ENCODE results near the gene TBC1D22A. TPM values are rescaled to one million over a fixed set of nuclear protein-coding genes. Genes with fewer than 3 reads are reported as not detected.

The TBC1D22A gene
- total RNA-seq, 1 donor from 2014 or later: 6.8 TPM

DNA sequence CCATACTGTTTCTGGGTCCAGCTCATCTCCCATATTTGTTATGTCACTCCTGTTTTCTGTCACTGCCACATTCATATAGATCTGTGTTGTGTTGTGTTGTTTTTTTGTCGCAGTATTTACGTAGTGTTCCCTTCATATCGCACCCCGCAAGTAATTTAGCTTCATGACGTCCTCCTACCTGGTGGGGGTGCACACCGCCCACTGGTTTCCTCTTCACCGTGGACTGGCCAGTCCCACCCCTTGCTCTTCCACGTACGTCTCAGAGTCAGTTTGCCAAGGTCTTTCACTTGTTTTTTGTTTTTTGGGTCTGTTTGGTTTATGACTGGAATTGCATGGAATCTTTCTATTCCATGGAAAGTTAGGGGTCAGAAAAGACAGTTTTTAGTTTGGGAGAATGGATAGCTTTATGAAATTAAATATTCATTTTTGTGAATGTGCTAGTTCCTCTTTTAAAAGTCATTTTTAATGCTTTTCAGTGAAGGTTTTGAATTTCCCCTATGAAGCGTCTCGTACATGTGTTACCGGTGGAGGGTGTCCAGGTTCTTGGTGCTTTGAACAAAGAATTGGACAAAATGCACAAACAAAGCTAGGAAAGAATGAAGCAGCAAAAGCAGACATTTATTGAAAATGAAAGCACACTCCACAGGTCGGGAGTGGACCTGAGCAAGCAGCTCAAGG lies 134.3 kb downstream of the TBC1D22A start:
- Histone ChIP-seq H3K4me3 (ENCODE audit: low read length in 3 of 3) (no peak overlapping the region), H3K27ac (ENCODE audit: low read depth, low read length) (no peak overlapping the region), H3K27me3 (ENCODE audit: control insufficient read depth in 3 of 3, insufficient read depth in 3 of 3, low read length in 3 of 3) (no peaks in the 10 kb centered on the region), H3K36me3 (ENCODE audit: control insufficient read depth in 3 of 3, insufficient read depth in 3 of 3, low read length in 3 of 3) (peaks cover 3 to 7% (median 4%) of the 10 kb centered on the region in 3 donors), H3K4me1 (ENCODE audit: control insufficient read depth in 3 of 3, insufficient read depth in 3 of 3, low read length in 3 of 3) (peaks cover 3 to 13% (median 5%) of the 10 kb centered on the region in 3 donors), H3K9me3 (ENCODE audit: control insufficient read depth in 3 of 3, low read length in 3 of 3) (no peaks in the 10 kb centered on the region), H3K9ac (ENCODE audit: low read depth in 1 of 3, low read length in 3 of 3) (no peak overlapping the region)

DNA sequence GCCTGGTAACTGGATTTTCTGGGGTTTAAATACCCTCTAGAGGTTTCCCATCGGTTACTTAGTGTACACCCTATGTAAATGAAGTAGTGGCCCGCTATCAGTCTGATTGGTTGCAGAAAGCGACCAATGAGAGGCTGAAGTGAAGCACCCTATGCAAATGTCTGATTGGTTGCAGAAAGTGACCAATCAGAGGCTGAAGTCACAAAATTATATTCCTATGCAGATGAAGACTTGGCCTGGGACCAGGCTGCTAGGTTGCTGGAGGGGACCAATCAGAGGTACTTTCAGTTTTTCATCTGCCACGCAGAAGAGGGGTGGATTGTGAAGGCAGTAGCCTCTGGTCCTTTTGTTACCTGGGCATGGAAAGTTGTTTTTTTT lies 134.8 kb downstream of the TBC1D22A start:
- H3K27me3 ChIP-seq (ENCODE audit: control insufficient read depth in 3 of 3, insufficient read depth in 3 of 3, low read length in 3 of 3): no peaks in the 10 kb centered on the region
- H3K27ac ChIP-seq (ENCODE audit: low read depth, low read length): no peak overlapping the region
- H3K4me1 ChIP-seq (ENCODE audit: control insufficient read depth in 3 of 3, insufficient read depth in 3 of 3, low read length in 3 of 3): peaks cover 3 to 13% (median 5%) of the 10 kb centered on the region in 3 donors
- H3K36me3 ChIP-seq (ENCODE audit: control insufficient read depth in 3 of 3, insufficient read depth in 3 of 3, low read length in 3 of 3): peaks cover 3 to 7% (median 4%) of the 10 kb centered on the region in 3 donors
- no peak overlapping the region for H3K9ac ChIP-seq (ENCODE audit: low read depth in 1 of 3, low read length in 3 of 3)
- H3K4me3 ChIP-seq (ENCODE audit: low read length in 3 of 3): no peak overlapping the region
- H3K9me3 ChIP-seq (ENCODE audit: control insufficient read depth in 3 of 3, low read length in 3 of 3): no peaks in the 10 kb centered on the region

DNA sequence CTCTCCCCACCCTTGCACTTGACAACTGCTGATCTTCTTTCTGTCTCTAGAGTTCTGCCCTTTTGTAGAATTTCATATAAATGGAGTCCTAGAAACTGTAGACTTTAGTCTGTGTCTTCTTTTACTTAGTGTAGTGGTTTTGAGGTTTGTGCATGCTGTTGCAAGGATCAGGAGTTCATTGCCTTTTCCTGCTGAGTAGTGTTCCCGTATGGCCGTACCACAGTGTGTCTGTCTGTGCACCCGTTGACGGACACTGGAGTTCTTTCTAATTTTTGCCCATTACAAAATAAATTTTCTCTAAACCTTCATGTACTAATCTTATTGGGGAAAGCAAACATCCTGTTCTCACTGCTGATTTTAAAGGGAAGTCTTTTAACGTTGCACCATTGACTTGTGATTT lies 138.1 kb downstream of the TBC1D22A start:
- Histone ChIP-seq H3K36me3 (ENCODE audit: control insufficient read depth in 3 of 3, insufficient read depth in 3 of 3, low read length in 3 of 3) (peaks cover 0 to 6% (median 0%) of the 10 kb centered on the region in 3 donors), H3K4me3 (ENCODE audit: low read length in 3 of 3) (no peak overlapping the region), H3K9ac (ENCODE audit: low read depth in 1 of 3, low read length in 3 of 3) (no peak overlapping the region), H3K9me3 (ENCODE audit: control insufficient read depth in 3 of 3, low read length in 3 of 3) (no peaks in the 10 kb centered on the region), H3K27ac (ENCODE audit: low read depth, low read length) (no peak overlapping the region), H3K4me1 (ENCODE audit: control insufficient read depth in 3 of 3, insufficient read depth in 3 of 3, low read length in 3 of 3) (peaks cover 0 to 2% (median 0%) of the 10 kb centered on the region in 3 donors), H3K27me3 (ENCODE audit: control insufficient read depth in 3 of 3, insufficient read depth in 3 of 3, low read length in 3 of 3) (no peaks in the 10 kb centered on the region)

DNA sequence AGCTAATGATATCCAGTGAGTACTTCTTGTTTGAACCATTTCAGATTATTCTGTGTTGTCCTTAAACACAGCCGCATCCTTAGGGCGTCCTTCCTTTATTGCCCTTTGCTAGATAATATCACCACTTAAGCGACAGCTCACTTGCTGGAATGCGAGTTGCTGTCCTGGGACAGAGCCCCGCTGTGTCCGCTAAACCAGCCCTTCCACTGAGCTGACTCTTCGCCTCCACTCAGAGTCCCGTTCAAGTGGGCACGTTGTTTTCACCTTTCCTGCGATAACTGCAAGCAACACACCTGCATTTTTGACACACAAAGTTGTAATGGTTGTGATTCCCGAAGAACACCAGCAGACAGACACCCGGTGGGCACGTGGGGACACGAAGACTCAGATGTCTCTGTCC lies 140.0 kb downstream of the TBC1D22A start:
- H3K9ac ChIP-seq (ENCODE audit: low read depth in 1 of 3, low read length in 3 of 3): no peak overlapping the region
- no peak overlapping the region for H3K27ac ChIP-seq (ENCODE audit: low read depth, low read length)
- peaks cover 0 to 2% (median 0%) of the 10 kb centered on the region in 3 donors for H3K4me1 ChIP-seq (ENCODE audit: control insufficient read depth in 3 of 3, insufficient read depth in 3 of 3, low read length in 3 of 3)
- no peak overlapping the region for H3K4me3 ChIP-seq (ENCODE audit: low read length in 3 of 3)
- H3K27me3 ChIP-seq (ENCODE audit: control insufficient read depth in 3 of 3, insufficient read depth in 3 of 3, low read length in 3 of 3): no peaks in the 10 kb centered on the region
- no peaks in the 10 kb centered on the region for H3K9me3 ChIP-seq (ENCODE audit: control insufficient read depth in 3 of 3, low read length in 3 of 3)
- H3K36me3 ChIP-seq (ENCODE audit: control insufficient read depth in 3 of 3, insufficient read depth in 3 of 3, low read length in 3 of 3): peaks cover 0 to 4% (median under 1%) of the 10 kb centered on the region in 3 donors

DNA sequence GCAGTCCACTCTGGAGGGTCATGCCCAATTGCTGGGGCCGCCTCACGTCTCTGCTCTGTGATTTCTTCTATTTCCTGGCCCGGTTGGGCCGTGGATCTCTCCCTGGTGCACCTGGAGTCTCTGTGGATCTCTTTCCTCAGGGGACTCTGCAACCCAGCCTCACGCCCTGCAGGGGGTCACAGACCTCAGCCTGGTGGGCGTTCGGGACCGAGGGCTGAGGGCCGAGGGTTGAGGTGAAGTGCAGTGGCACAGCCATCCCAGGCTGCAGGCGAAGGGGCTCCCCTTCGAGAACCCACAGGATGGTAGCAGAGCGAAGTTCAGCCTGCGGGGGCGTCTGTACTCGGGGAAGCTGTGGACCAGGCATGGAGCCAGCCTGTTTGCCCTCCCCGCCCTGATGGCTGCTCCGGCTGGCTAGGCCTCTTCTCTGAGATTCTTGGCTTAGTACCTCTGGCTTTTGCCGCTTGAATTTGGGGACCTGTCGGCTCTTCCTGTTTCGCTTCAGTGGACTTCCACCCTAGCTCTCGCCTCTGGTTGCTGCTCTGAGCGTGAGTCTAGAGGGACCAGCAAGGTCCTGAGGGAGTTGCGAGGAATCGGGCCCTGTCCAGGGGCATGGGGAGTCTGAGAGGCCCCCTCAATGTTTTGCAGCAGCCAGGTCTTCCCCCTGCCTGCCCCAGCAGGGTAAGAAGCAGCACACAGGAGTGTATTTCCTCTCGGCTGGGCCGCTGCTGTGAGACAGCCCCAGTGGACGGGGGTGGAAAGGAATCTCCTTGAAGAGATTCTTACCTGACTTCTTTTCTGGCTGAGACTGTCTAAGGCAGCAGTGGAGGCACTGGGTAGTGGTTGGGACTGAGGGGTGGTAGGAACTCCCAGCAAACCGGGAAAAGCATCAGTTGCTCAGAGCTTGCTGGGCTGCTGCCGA lies 140.8 kb downstream of the TBC1D22A start:
- Histone ChIP-seq H3K4me1 (ENCODE audit: control insufficient read depth in 3 of 3, insufficient read depth in 3 of 3, low read length in 3 of 3) (peaks cover 0 to 2% (median 0%) of the 10 kb centered on the region in 3 donors), H3K4me3 (ENCODE audit: low read length in 3 of 3) (no peak overlapping the region), H3K27ac (ENCODE audit: low read depth, low read length) (no peak overlapping the region), H3K27me3 (ENCODE audit: control insufficient read depth in 3 of 3, insufficient read depth in 3 of 3, low read length in 3 of 3) (no peaks in the 10 kb centered on the region), H3K9ac (ENCODE audit: low read depth in 1 of 3, low read length in 3 of 3) (no peak overlapping the region), H3K36me3 (ENCODE audit: control insufficient read depth in 3 of 3, insufficient read depth in 3 of 3, low read length in 3 of 3) (peaks cover 0 to 4% (median 4%) of the 10 kb centered on the region in 3 donors), H3K9me3 (ENCODE audit: control insufficient read depth in 3 of 3, low read length in 3 of 3) (no peaks in the 10 kb centered on the region)

DNA sequence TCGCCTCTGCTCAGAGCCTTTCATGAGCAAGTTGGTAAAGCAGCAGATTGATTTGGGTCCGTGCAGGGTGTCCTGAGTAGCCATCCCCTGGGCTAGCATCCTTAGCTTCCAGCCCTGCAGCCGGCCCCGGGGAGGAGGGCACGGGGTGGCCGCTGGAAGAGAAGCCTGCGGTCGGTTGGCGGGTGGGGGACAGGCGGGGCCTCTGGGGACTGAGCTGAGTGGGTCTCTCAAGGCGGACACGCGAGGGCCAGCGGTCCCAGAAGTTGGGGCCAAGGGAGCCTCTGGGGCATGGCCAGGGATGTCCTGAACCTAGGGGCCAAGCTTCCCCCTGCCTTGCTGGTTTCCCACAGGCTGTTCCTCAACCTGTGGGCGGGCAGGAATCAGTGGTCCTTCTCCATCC lies 143.0 kb downstream of the TBC1D22A start:
- H3K4me3 ChIP-seq (ENCODE audit: low read length in 3 of 3): no peak overlapping the region
- no peak overlapping the region for H3K27ac ChIP-seq (ENCODE audit: low read depth, low read length)
- H3K9me3 ChIP-seq (ENCODE audit: control insufficient read depth in 3 of 3, low read length in 3 of 3): no peaks in the 10 kb centered on the region
- peaks cover 0 to 4% (median 4%) of the 10 kb centered on the region in 3 donors for H3K36me3 ChIP-seq (ENCODE audit: control insufficient read depth in 3 of 3, insufficient read depth in 3 of 3, low read length in 3 of 3)
- no peak overlapping the region for H3K9ac ChIP-seq (ENCODE audit: low read depth in 1 of 3, low read length in 3 of 3)
- peaks cover 0 to 2% (median 0%) of the 10 kb centered on the region in 3 donors for H3K4me1 ChIP-seq (ENCODE audit: control insufficient read depth in 3 of 3, insufficient read depth in 3 of 3, low read length in 3 of 3)
- H3K27me3 ChIP-seq (ENCODE audit: control insufficient read depth in 3 of 3, insufficient read depth in 3 of 3, low read length in 3 of 3): no peaks in the 10 kb centered on the region

DNA sequence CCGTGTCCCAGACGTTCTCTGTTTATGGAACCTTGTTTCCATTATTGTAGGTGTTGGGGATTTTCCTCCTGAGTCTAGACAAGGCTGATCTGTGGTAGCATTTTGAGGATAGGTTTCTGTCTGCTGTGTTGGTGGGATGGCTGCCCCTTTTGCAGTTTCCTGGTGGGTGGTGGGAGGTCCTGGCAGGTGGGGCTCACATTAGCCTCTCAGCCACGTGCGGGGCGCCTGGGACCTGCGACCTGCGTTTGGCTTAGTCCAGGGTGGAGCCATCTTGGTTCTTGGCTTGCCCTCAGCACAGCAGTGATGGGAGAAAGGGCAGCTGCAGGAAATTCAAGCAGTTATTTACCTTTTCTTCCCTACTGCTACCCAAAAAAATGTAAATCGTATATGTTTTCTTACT lies 143.4 kb downstream of the TBC1D22A start:
- peaks cover 0 to 2% (median 0%) of the 10 kb centered on the region in 3 donors for H3K4me1 ChIP-seq (ENCODE audit: control insufficient read depth in 3 of 3, insufficient read depth in 3 of 3, low read length in 3 of 3)
- no peaks in the 10 kb centered on the region for H3K27me3 ChIP-seq (ENCODE audit: control insufficient read depth in 3 of 3, insufficient read depth in 3 of 3, low read length in 3 of 3)
- H3K9ac ChIP-seq (ENCODE audit: low read depth in 1 of 3, low read length in 3 of 3): no peak overlapping the region
- H3K4me3 ChIP-seq (ENCODE audit: low read length in 3 of 3): no peak overlapping the region
- no peak overlapping the region for H3K27ac ChIP-seq (ENCODE audit: low read depth, low read length)
- H3K36me3 ChIP-seq (ENCODE audit: control insufficient read depth in 3 of 3, insufficient read depth in 3 of 3, low read length in 3 of 3): peaks cover 0 to 4% (median 4%) of the 10 kb centered on the region in 3 donors
- no peaks in the 10 kb centered on the region for H3K9me3 ChIP-seq (ENCODE audit: control insufficient read depth in 3 of 3, low read length in 3 of 3)

DNA sequence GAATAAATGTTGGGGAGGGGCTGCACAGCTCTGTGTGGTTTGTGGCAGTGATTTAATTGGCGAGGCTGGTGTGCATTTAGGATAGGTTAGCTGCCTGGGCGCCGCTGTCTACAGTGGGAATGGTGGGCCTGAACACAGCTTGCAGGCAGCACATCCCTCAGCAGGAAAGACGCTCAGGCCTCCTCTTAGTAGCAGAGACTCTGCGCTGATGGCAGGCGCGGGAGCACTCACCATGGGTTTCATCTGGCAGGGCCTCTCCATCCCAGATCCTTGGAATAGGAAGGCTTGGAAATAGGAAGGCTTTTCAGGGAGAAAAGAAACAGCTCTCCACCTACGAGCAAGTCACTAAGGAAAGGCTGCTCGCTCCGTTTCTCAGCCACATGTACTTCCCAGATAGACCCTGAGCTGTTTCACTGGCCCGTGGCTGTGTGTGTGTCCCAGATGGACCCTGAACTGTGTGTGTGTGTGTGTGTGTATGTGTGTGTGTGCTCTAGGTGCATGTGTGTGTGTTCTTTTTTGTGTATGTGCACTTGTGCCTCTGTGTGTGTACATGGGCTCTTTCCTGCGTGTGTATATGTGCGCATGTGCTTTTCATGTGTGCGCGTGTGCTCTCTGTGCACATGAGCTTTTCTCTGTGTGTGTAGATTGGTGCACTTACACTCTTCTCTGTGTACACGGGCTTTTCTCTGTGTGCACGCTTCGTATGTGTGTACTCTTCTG lies 144.0 kb downstream of the TBC1D22A start:
- Histone ChIP-seq H3K4me3 (ENCODE audit: low read length in 3 of 3) (no peak overlapping the region), H3K9ac (ENCODE audit: low read depth in 1 of 3, low read length in 3 of 3) (no peak overlapping the region), H3K27ac (ENCODE audit: low read depth, low read length) (no peak overlapping the region), H3K27me3 (ENCODE audit: control insufficient read depth in 3 of 3, insufficient read depth in 3 of 3, low read length in 3 of 3) (no peaks in the 10 kb centered on the region), H3K4me1 (ENCODE audit: control insufficient read depth in 3 of 3, insufficient read depth in 3 of 3, low read length in 3 of 3) (no peaks in the 10 kb centered on the region), H3K9me3 (ENCODE audit: control insufficient read depth in 3 of 3, low read length in 3 of 3) (no peaks in the 10 kb centered on the region), H3K36me3 (ENCODE audit: control insufficient read depth in 3 of 3, insufficient read depth in 3 of 3, low read length in 3 of 3) (peaks cover 0 to 4% (median 4%) of the 10 kb centered on the region in 3 donors)

DNA sequence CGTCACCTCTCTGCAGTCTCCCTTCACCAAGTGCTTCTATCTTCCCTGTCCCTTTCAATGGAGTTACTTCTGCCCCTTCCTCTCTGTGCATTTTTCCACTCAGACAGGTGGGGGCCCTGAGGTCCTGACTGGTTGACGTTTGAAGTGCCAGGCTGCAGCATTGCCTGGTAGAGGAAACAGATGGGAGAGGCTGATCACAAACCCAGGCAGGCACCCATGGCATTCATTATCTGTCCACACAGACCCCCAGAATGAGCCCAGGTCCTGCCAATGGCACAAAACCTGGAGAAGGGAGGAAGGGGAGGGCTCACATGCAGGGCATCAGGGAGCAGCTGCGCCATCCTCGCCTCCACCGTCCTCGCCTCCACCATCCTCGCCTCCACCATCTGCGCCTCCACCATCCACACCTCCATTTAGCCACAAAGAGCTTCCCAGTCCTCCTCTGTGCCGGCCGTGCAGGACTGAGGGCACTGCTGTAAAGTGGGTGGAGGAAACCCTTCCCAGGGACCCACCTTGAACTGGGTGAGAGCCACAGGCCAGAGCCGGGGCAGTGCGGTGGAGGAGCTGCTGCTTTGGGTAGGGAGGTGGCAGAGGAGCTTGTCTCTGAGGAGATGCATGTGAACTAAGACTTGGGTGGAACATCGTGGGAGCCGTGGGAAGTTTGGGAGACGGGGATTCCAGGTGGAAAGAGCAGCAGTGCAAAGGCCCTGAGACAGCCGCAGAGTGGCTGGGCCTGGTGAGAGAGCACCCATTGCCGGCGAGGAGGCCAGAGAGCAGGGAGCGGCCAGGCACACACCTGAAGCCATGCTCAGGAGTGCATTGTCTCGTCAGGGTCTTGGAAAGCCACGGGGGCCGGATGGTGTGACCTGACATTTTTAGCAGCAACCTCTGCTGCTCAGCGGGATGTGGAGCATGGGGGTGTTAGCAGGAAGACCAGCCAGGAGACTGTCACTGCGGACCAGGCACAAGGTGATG lies 145.1 kb downstream of the TBC1D22A start:
- Histone ChIP-seq H3K9ac (ENCODE audit: low read depth in 1 of 3, low read length in 3 of 3) (no peak overlapping the region), H3K36me3 (ENCODE audit: control insufficient read depth in 3 of 3, insufficient read depth in 3 of 3, low read length in 3 of 3) (peaks cover 2 to 4% (median 3%) of the 10 kb centered on the region in 3 donors), H3K4me1 (ENCODE audit: control insufficient read depth in 3 of 3, insufficient read depth in 3 of 3, low read length in 3 of 3) (no peaks in the 10 kb centered on the region), H3K27me3 (ENCODE audit: control insufficient read depth in 3 of 3, insufficient read depth in 3 of 3, low read length in 3 of 3) (no peaks in the 10 kb centered on the region), H3K9me3 (ENCODE audit: control insufficient read depth in 3 of 3, low read length in 3 of 3) (no peaks in the 10 kb centered on the region), H3K4me3 (ENCODE audit: low read length in 3 of 3) (no peak overlapping the region), H3K27ac (ENCODE audit: low read depth, low read length) (no peak overlapping the region)
